HEK293T (cell line): Measurements from ENCODE around the gene CARD19.

ENCODE experiments used
- FOXA1 ChIP-seq: fragments of 450-650 bp; IDR thresholded peaks from 2 replicates; pipeline ENCODE4 v1.6.1; 2016; ENCODE audit warnings: mild to moderate bottlenecking
- FOXM1 ChIP-seq: fragments of 450-650 bp; IDR thresholded peaks from 2 replicates; pipeline ENCODE4 v1.6.1; 2017; ENCODE audit warnings: mild to moderate bottlenecking, borderline replicate concordance

DNA sequence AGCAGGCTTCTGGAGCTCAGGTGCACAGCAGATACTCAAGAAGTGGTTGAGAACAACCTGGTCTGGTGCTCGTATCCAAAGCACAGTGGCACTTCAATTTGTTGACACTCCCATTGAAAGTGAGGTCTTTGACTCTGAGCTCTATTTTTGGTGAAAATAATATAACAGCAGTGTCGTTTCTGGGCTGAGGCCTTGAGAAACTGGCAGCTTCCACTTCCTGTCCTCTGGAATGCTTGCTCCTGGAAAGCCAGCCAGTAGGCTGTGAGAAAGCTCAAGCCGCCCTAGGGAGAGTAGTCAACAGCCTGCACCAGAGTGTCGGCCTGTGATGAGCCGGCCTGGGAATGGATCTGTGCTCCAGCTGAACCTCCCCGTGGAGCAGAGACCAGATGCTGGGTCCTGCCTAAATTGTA, 44.3 kb upstream of the CARD19 start:
- TF ChIP-seq FOXM1, result no peak
- TF ChIP-seq FOXA1, result no peak
